Thyroid gland (tissue), 4 donors: ENCODE data around the gene CAPN5.

Experiments used
- POLR2A ChIP-seq, 2 donors: fragments of 450-650 bp; IDR thresholded peaks; one replicate each; pipeline ENCODE4 v1.6.1; 2017; ENCODE audit warnings: antibody characterized with exemption in 2 of 2, mild to moderate bottlenecking in 2 of 2, moderate library complexity in 1 of 2
- TF ChIP-seq, protein P1 (sequence below), 6 experiments: fragments of 200-600 bp in 3 of 6; fragments of 450-650 bp in 3 of 6; sonication (generic) in 3 of 6; IDR thresholded peaks; one replicate each; pipeline ENCODE4 v1.5.1; 2016 to 2019; ENCODE audit warnings: antibody characterized with exemption in 6 of 6, mild to moderate bottlenecking in 2 of 6, inconsistent platforms in 1 of 6, moderate library complexity in 1 of 6

DNA sequence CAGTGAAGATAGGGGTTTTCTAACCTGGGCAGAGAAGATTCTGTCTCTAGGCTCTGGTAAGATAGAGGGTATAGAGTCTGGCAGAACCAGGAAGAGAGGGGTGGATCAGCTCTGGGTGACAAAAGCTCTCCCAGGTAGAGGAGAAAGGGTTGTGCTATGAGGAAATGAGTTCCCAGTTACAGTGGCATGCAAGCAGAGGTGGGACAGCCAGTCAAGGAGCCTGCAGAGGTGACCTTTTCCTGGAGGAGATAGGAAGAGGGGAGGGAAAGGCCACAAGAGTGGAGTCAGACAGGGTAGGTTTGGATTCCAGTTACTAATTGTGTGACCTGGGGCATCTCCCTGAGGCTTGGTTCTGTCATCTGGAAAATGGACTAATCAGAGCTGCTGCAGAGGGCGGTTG lies 3.4 kb upstream of the CAPN5 start:
- TF ChIP-seq, protein P1, sequence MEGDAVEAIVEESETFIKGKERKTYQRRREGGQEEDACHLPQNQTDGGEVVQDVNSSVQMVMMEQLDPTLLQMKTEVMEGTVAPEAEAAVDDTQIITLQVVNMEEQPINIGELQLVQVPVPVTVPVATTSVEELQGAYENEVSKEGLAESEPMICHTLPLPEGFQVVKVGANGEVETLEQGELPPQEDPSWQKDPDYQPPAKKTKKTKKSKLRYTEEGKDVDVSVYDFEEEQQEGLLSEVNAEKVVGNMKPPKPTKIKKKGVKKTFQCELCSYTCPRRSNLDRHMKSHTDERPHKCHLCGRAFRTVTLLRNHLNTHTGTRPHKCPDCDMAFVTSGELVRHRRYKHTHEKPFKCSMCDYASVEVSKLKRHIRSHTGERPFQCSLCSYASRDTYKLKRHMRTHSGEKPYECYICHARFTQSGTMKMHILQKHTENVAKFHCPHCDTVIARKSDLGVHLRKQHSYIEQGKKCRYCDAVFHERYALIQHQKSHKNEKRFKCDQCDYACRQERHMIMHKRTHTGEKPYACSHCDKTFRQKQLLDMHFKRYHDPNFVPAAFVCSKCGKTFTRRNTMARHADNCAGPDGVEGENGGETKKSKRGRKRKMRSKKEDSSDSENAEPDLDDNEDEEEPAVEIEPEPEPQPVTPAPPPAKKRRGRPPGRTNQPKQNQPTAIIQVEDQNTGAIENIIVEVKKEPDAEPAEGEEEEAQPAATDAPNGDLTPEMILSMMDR (IDR thresholded peaks at IDR 0.05): no peak
- TF ChIP-seq POLR2A (IDR thresholded peaks at IDR 0.05): no peak
